IPS-NIHi11 (cell line): ENCODE measurements around the gene ST8SIA4.

ENCODE experiments used
- DNase-seq: peaks from one replicate; pipeline ENCODE4 v3.0.0; 2012; ENCODE audit warnings: mixed read lengths, low spot score

ST8SIA4 gene

GRCh38 chr5:100903039-100903887 is at the start of gene ST8SIA4:
Gene ST8SIA4, minus strand, starts transcription at chr5:100903282. Its CDS starts 327 bp downstream, at chr5:100902955.
- DNase-seq: peak; percentile 80

- no peak for DNase-seq
Observed at GRCh38 chr5:100950985-100951384, 47.9 kb upstream of the ST8SIA4 start.

DNA sequence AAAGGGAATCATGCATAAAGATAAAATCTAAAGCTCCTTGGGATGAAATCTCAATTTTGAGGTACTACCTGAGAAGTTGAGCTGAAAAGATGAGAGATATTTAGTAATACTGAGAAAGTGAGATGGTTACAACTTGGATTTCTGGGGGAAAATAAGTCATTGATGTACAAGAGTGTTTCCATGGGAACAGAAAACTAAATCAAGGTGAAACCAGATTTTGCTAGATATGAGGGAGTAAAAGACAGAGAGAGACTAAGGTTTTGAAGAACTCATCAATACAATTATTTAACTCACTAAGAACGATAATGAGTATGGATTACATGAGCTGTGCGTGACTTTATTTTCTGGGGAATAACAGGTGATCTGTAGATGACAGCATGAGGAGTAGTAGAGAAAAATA is 10.2 kb upstream of the ST8SIA4 start:
- DNase-seq: no peak

GRCh38 chr5:100909034-100909433 is 6.0 kb upstream of the ST8SIA4 start:
- DNase-seq: no peak

DNA sequence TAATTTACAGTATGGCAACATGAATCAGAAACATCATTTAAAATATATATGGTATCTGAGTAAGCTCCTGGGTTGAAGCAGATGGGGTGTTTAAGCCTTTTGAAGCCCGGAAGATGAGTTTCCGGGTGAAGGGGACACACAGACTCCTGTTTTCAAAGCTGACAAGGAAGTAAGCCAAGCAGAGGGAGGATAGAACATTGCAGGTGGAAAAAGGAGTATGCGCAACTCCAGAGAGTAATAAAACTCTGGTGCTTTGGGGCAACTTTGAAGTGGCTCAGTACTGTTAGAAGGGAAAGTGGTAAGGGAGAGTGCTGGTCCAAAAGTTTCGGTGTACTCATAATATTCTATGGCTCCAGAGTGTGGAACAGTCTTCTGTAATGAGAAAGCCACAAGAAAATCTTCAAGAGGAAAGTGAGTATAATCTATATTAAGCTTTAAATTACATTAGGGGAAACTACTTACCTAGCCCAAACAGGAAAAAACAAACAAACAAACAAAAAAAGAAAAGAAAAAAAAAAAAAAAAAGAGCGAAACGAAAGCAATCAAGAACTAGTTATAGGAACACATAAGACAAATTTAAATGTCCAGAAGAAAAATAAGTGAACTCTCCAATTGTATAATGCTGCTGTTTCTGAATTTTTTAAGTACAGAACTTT is 2.3 kb upstream of the ST8SIA4 start:
- no peak for DNase-seq

GRCh38 chr5:100904259-100904861 is 1.3 kb upstream of the ST8SIA4 start:
- no peak for DNase-seq

- DNase-seq: peak; percentile 14
Observed at GRCh38 chr5:100902440-100903038, 543 bp downstream of the ST8SIA4 start.

GRCh38 chr5:100901821-100902341 is 1.2 kb downstream of the ST8SIA4 start:
- peak; percentile 8 for DNase-seq

DNA sequence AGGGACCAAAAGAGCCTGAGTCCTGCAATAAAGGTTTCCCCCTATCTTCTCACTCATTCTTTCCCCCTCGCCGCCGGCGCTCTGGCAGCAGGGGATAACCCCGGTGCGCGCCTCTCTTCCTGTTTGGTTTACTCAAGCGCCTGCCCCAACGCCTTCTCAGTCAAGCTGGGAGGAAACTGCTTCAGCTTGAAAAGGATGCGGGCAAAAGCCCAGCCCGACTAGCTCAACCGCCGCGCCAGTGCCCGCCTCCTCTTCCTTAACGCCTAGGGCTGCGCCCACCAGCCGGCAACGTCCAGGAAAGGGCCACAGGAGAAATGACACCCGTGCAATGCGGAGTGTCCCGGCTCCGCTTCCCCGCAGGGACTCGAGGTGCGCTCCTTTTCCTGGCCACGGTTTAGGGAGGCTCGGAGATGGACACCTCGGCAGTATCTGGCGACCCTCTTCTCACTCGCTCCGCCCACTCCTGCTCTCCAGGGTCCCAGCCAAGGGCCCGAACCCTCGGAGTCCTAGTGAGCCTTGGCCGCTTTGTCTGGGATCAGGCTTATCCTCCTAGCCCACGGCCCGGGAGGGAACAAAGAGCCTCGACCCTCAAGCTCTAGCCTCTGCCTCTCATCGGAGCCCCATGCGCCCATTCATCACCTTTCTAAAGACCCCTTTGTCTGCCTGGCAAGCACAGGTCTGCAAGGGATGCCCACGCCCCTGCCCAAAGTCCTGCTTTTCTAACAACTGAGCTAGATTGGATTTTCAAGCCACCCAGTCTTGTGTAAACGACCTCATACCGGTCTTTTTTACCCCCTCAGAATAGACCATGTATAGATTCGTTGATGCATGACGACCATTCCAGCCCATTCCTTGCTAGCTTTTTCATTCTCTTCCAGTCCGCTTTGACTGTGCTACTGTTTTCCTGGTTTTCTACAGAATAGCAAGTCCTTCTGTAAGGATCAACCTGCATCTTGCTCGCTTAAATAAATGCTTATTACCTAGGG is 2.0 kb downstream of the ST8SIA4 start:
- DNase-seq: peak; percentile 46

- peak; percentile 12 for DNase-seq
Observed at GRCh38 chr5:100900142-100900795, 2.8 kb downstream of the ST8SIA4 start.

DNA sequence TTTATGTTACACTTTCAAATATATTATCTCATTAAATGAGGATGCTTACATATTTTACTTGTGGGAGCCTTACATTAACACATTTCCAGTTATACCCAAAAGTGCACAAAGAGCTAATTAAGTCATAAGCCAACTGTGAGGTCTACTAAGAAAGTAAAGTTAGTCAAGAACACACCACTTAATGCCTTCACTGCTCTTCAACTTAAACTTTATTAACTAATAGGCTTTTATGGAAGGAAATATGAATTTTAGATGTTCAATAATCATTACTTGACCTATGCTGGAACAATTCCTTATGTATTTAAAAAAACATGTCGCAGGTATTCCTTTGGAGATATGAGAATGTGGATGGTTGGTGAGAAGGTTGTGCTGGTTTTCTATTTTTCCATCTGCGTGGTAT is 3.4 kb downstream of the ST8SIA4 start:
- DNase-seq: no peak

DNA sequence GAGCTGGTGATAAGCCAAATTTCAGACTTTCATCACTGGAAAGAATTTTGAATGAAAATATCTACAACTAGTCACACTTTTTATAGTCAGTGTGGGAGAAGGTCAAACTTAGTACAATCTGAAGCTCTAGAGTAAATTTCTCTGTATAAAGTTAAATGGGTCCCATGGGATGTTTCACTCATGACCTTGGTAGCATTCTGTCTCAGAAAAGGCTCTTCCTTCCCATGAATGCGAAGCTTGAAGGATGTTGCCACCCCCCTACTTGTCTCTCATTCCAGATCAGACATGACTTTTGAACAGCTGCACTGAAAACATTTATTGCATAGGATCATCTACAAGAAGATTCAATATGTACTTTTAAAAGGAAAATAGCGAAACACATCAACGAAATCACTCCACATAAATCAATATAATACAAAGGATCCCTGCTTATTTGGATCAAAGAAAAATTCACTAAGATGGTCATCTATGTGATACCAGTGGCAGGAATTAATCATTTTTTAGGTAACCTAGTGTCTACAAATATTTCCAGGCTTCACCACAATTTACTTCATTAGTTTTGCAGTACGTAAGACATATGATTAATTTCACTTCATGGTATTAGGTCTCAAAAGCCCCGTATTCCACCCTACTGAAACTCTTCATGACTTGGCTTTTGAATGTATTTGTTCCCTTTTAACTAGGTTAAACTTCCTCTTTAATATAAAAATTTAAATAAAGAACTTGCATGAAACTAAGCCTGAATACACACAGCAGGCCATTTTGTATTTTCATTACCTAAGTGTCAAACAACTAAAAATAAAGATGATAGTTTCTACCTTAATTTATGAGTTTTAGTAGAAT is 4.4 kb downstream of the ST8SIA4 start:
- no peak for DNase-seq

DNA sequence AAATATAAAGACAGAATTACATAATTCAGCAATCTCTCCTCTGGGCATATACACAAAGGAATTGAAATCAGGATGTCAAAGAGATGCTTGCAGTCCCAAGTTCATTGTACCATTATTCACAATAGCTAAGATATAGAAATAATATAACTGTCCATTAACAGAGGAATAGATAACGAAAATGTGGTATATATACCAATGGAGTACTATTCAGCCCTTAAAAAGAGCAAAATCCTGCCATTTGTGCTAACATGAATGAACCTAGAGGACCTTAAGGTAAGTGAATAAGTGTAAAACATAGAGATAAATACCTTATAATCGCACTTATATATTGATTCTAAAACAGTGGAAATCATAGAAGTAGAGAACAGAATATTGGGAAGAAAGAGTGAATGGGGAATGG is 7.0 kb downstream of the ST8SIA4 start:
- DNase-seq: no peak

- no peak for DNase-seq
Observed at GRCh38 chr5:100890461-100891008, 12.5 kb downstream of the ST8SIA4 start.

DNA sequence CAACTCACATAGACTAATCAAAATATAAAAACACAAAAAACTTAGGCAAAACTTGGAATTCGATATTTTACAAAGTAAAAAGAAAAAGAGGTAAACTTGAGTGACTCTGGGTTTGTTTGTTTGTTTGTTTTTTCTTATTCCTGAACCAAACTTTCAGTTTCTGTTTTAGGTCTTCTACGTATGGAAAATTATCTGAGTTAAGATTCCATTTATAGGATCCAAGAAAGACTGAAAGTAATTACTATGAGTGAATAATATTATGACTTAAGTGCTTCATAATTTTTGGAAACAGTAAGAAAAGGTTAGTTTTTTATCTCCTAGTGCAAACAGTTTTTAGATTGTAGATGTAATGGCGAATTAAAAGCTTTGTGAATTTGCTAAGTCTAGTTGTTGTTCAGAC is 13.2 kb downstream of the ST8SIA4 start:
- no peak for DNase-seq

DNA sequence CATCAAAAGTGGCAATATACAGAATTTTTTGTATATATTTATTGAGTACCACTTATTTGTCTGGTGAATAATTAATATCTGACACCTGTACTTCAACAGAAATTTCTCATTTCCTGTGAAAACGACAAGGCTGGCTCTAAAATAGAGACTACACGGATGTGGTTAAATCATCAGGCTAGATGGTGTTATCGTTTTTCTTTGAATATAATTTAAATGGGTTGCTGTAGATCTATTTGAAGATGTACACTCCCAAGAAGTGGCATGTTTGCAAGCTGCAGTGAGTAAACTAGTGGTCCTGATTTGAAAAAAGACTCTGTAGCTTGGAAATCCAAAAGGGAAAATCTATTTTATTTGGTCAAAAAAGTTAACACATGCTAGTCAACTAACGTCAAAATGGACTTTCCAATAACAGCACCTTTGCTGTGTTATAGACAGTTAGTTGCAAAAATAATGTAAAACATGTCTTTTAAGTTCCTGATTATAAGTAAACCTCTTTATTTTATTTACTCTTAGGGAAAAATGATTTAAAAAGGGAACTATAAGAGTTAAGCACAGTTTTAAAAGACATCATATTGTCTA is 13.8 kb downstream of the ST8SIA4 start:
- DNase-seq: no peak

GRCh38 chr5:100877274-100877673 is 25.8 kb downstream of the ST8SIA4 start:
- DNase-seq: no peak

DNA sequence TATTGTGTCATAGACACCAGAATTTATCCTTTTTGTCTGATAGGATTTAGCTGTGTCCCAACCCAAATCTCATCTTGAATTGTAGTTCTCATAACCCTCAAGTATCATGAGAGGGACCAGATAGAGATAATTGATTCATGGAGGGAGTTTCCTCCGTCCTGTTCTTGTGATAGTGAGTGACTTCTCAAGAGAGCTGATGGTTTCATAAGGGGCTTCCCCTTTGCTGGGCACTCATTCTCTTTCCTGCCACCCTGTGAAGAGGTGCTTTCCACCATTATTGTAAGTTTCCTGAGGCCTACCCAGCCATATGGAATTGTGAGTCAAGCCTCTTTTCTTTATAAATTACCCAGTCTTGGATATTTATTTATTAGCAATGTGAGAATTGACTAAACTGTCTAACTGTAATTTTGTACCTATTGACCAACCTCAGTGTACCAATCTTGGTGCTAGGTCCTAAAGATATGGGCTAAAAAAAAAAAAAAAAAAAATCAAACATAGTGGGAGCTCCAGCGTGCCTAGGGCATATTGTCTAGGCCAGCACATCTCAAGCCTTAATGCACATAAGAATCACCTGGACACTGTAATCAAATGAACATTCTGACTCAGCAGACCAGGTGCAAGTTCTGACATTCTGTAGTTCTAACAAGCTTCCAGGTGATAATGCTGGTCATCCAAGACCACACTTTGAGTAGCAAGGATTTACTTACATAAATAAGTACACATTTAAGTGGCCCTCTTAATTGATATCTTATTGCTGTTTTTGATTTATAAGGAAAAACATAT is 30.5 kb downstream of the ST8SIA4 start:
- no peak for DNase-seq
